Measurements from ENCODE around the gene SPTBN4. TPM values are rescaled to one million over a fixed set of nuclear protein-coding genes. Genes with fewer than 3 reads are reported as not detected.
A peak's percentile ranks its signal among the peaks of the same experiment; 100 is the strongest.

Gene SPTBN4
- total RNA-seq, 1 donor from 2014 or later, result 0.17 TPM

- no peak for DNase-seq
Observed at GRCh38 chr19:40567040-40567749, 100.4 kb downstream of the SPTBN4 start.

GRCh38 chr19:40567750-40568494 lies 101.1 kb downstream of the SPTBN4 start:
- DNase-seq, result no peak

- peak; percentile 100 for DNase-seq
Observed at GRCh38 chr19:40570313-40571004, 103.7 kb downstream of the SPTBN4 start.

GRCh38 chr19:40571005-40571318 lies 104.2 kb downstream of the SPTBN4 start:
- no peak for DNase-seq

- no peak for DNase-seq
Observed at GRCh38 chr19:40571831-40572495, 105.2 kb downstream of the SPTBN4 start.

GRCh38 chr19:40575326-40575725 lies 108.5 kb downstream of the SPTBN4 start:
- no peak for DNase-seq

- peak; percentile 32 for DNase-seq
Observed at GRCh38 chr19:40576151-40576584, 109.4 kb downstream of the SPTBN4 start.

GRCh38 chr19:40576585-40577451 lies 110.0 kb downstream of the SPTBN4 start, which contains the start of gene SHKBP1:
Gene SHKBP1, plus strand, starts transcription at chr19:40576873. Its CDS starts 27 bp downstream, at chr19:40576900.
- peak; percentile 96 for DNase-seq

GRCh38 chr19:40578442-40578908 lies 111.7 kb downstream of the SPTBN4 start:
- DNase-seq, result peak; percentile 48

- DNase-seq, result no peak
Observed at GRCh38 chr19:40580619-40581018, 113.8 kb downstream of the SPTBN4 start.

GRCh38 chr19:40581531-40581930 lies 114.7 kb downstream of the SPTBN4 start:
- no peak for DNase-seq

GRCh38 chr19:40582467-40582866 lies 115.7 kb downstream of the SPTBN4 start:
- no peak for DNase-seq

GRCh38 chr19:40583283-40583682 lies 116.5 kb downstream of the SPTBN4 start:
- DNase-seq, result no peak

- no peak for DNase-seq
Observed at GRCh38 chr19:40584007-40584406, 117.2 kb downstream of the SPTBN4 start.

GRCh38 chr19:40585241-40585981 lies 118.6 kb downstream of the SPTBN4 start:
- DNase-seq, result peak; percentile 77

GRCh38 chr19:40585982-40586422 lies 119.2 kb downstream of the SPTBN4 start:
- DNase-seq, result no peak

- DNase-seq, result no peak
Observed at GRCh38 chr19:40586611-40587010, 119.8 kb downstream of the SPTBN4 start.

- DNase-seq, result peak; percentile 67
Observed at GRCh38 chr19:40588110-40588854, 121.5 kb downstream of the SPTBN4 start.

GRCh38 chr19:40588926-40589569 lies 122.2 kb downstream of the SPTBN4 start:
- DNase-seq, result no peak

All from dermis blood vessel endothelial cell (primary cell).